ENCODE measurements around the gene SMIM11.

SMIM11 gene

GRCh38 chr21:34364921-34365320, 10.4 kb upstream of the SMIM11 start:
- H3K79me2 ChIP-seq (ENCODE audit: control insufficient read depth, low read length), result no peaks in the 10 kb centered on the region
- H4K20me1 ChIP-seq (ENCODE audit: control insufficient read depth, insufficient read depth, low read depth, low read length), result no peaks in the 10 kb centered on the region
- H3K9me3 ChIP-seq (ENCODE audit: control insufficient read depth, insufficient read depth, low read length), result no peaks in the 10 kb centered on the region
- no peak overlapping the region for H3K4me2 ChIP-seq (ENCODE audit: low read length)
- H3K9me2 ChIP-seq (replicated peaks; ENCODE audit: control insufficient read depth, low read length), result no peaks in the 10 kb centered on the region
- no peaks in the 10 kb centered on the region for H3K36me3 ChIP-seq (ENCODE audit: control insufficient read depth, low read length)
- no peaks in the 10 kb centered on the region for H3F3A ChIP-seq (ENCODE audit: control insufficient read depth, insufficient read depth)
- peaks cover 5% of the 10 kb centered on the region for H3K27me3 ChIP-seq (ENCODE audit: control insufficient read depth, low read length)
- TF ChIP-seq CTCF (IDR thresholded peaks at IDR 0.05; ENCODE audit: low read depth, low read length, poor library complexity, severe bottlenecking), result no peak
- no peak for TF ChIP-seq EZH2phosphoT487 (IDR thresholded peaks at IDR 0.05; ENCODE audit: borderline replicate concordance, low read length)
- no peak overlapping the region for H3K4me3 ChIP-seq (ENCODE audit: low read length)
- H3K27ac ChIP-seq (ENCODE audit: low read depth, low read length), result no peak overlapping the region
- peaks cover 12% of the 10 kb centered on the region for H3K4me1 ChIP-seq (ENCODE audit: control insufficient read depth, low read length)

GRCh38 chr21:34365809-34366208, 9.5 kb upstream of the SMIM11 start:
- no peak overlapping the region for H3K27ac ChIP-seq (ENCODE audit: low read depth, low read length)
- H3K4me3 ChIP-seq (ENCODE audit: low read length), result no peak overlapping the region
- H3K4me1 ChIP-seq (ENCODE audit: control insufficient read depth, low read length), result peaks cover 12% of the 10 kb centered on the region
- no peak overlapping the region for H3K4me2 ChIP-seq (ENCODE audit: low read length)
- H3K9me2 ChIP-seq (replicated peaks; ENCODE audit: control insufficient read depth, low read length), result no peaks in the 10 kb centered on the region
- peaks cover 8% of the 10 kb centered on the region for H3K27me3 ChIP-seq (ENCODE audit: control insufficient read depth, low read length)
- no peaks in the 10 kb centered on the region for H3K36me3 ChIP-seq (ENCODE audit: control insufficient read depth, low read length)
- no peaks in the 10 kb centered on the region for H3F3A ChIP-seq (ENCODE audit: control insufficient read depth, insufficient read depth)
- H3K79me2 ChIP-seq (ENCODE audit: control insufficient read depth, low read length), result no peaks in the 10 kb centered on the region
- no peaks in the 10 kb centered on the region for H3K9me3 ChIP-seq (ENCODE audit: control insufficient read depth, insufficient read depth, low read length)
- no peaks in the 10 kb centered on the region for H4K20me1 ChIP-seq (ENCODE audit: control insufficient read depth, insufficient read depth, low read depth, low read length)
- TF ChIP-seq CTCF (IDR thresholded peaks at IDR 0.05; ENCODE audit: low read depth, low read length, poor library complexity, severe bottlenecking) (no peak), EZH2phosphoT487 (IDR thresholded peaks at IDR 0.05; ENCODE audit: borderline replicate concordance, low read length) (no peak)

- H3K27ac ChIP-seq (ENCODE audit: low read depth, low read length), result no peak overlapping the region
- H3K36me3 ChIP-seq (ENCODE audit: control insufficient read depth, low read length), result no peaks in the 10 kb centered on the region
- no peak overlapping the region for H3K4me3 ChIP-seq (ENCODE audit: low read length)
- TF ChIP-seq CTCF (IDR thresholded peaks at IDR 0.05; ENCODE audit: low read depth, low read length, poor library complexity, severe bottlenecking) (peak; percentile 68), EZH2phosphoT487 (IDR thresholded peaks at IDR 0.05; ENCODE audit: borderline replicate concordance, low read length) (no peak)
- no peaks in the 10 kb centered on the region for H3K9me2 ChIP-seq (replicated peaks; ENCODE audit: control insufficient read depth, low read length)
- H3K9me3 ChIP-seq (ENCODE audit: control insufficient read depth, insufficient read depth, low read length), result no peaks in the 10 kb centered on the region
- no peaks in the 10 kb centered on the region for H3K79me2 ChIP-seq (ENCODE audit: control insufficient read depth, low read length)
- H3K4me2 ChIP-seq (ENCODE audit: low read length), result no peak overlapping the region
- H3F3A ChIP-seq (ENCODE audit: control insufficient read depth, insufficient read depth), result no peaks in the 10 kb centered on the region
- 0 out of 2 replicates have a peak, but pooled peaks cover 3% of the 10 kb centered on the region for H3K4me1 ChIP-seq (ENCODE audit: control insufficient read depth, low read length)
- H4K20me1 ChIP-seq (ENCODE audit: control insufficient read depth, insufficient read depth, low read depth, low read length), result no peaks in the 10 kb centered on the region
- H3K27me3 ChIP-seq (ENCODE audit: control insufficient read depth, low read length), result peaks cover 3% of the 10 kb centered on the region
These were observed 7.9 kb upstream of the SMIM11 start for GRCh38 chr21:34367320-34367935.

All from DOHH2 (cell line).